ENCODE results near the gene RLF.
"Not testable (repeated sequence)": the region's sequence is repeated elsewhere in the genome, so short reads cannot be mapped to it uniquely, and the experiment has no call there.

GRCh38 chr1:40194639-40195038 lies 33.5 kb downstream of the RLF start:
- not testable (repeated sequence) for TF ChIP-seq HDAC2 (IDR thresholded peaks at IDR 0.05); CHD1 (IDR thresholded peaks at IDR 0.05; ENCODE audit: low read length); MXI1 (IDR thresholded peaks at IDR 0.05; ENCODE audit: low read depth, low read length); SMARCB1 (IDR thresholded peaks at IDR 0.05; ENCODE audit: insufficient read length, low read depth); HMGN3 (IDR thresholded peaks at IDR 0.05; ENCODE audit: borderline replicate concordance, extremely low read depth, insufficient read length, low read depth, low read length); BRF2 (IDR thresholded peaks at IDR 0.05; ENCODE audit: borderline replicate concordance, insufficient read depth, insufficient read length); CBFB (CRISPR knock-in tag; IDR thresholded peaks at IDR 0.05)
- TF ChIP-seq, protein P1, sequence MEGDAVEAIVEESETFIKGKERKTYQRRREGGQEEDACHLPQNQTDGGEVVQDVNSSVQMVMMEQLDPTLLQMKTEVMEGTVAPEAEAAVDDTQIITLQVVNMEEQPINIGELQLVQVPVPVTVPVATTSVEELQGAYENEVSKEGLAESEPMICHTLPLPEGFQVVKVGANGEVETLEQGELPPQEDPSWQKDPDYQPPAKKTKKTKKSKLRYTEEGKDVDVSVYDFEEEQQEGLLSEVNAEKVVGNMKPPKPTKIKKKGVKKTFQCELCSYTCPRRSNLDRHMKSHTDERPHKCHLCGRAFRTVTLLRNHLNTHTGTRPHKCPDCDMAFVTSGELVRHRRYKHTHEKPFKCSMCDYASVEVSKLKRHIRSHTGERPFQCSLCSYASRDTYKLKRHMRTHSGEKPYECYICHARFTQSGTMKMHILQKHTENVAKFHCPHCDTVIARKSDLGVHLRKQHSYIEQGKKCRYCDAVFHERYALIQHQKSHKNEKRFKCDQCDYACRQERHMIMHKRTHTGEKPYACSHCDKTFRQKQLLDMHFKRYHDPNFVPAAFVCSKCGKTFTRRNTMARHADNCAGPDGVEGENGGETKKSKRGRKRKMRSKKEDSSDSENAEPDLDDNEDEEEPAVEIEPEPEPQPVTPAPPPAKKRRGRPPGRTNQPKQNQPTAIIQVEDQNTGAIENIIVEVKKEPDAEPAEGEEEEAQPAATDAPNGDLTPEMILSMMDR (IDR thresholded peaks at IDR 0.05 in 2 of 3, conservative IDR thresholded peaks at IDR 0.05 in 1 of 3; ENCODE audit: insufficient read depth in 2 of 3, low read depth in 1 of 3, low read length in 3 of 3) = not testable (repeated sequence)
- TF ChIP-seq, protein P2, sequence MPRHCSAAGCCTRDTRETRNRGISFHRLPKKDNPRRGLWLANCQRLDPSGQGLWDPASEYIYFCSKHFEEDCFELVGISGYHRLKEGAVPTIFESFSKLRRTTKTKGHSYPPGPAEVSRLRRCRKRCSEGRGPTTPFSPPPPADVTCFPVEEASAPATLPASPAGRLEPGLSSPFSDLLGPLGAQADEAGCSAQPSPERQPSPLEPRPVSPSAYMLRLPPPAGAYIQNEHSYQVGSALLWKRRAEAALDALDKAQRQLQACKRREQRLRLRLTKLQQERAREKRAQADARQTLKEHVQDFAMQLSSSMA (CRISPR knock-in tag; IDR thresholded peaks at IDR 0.05) = not testable (repeated sequence)
- TF ChIP-seq, protein P3, sequence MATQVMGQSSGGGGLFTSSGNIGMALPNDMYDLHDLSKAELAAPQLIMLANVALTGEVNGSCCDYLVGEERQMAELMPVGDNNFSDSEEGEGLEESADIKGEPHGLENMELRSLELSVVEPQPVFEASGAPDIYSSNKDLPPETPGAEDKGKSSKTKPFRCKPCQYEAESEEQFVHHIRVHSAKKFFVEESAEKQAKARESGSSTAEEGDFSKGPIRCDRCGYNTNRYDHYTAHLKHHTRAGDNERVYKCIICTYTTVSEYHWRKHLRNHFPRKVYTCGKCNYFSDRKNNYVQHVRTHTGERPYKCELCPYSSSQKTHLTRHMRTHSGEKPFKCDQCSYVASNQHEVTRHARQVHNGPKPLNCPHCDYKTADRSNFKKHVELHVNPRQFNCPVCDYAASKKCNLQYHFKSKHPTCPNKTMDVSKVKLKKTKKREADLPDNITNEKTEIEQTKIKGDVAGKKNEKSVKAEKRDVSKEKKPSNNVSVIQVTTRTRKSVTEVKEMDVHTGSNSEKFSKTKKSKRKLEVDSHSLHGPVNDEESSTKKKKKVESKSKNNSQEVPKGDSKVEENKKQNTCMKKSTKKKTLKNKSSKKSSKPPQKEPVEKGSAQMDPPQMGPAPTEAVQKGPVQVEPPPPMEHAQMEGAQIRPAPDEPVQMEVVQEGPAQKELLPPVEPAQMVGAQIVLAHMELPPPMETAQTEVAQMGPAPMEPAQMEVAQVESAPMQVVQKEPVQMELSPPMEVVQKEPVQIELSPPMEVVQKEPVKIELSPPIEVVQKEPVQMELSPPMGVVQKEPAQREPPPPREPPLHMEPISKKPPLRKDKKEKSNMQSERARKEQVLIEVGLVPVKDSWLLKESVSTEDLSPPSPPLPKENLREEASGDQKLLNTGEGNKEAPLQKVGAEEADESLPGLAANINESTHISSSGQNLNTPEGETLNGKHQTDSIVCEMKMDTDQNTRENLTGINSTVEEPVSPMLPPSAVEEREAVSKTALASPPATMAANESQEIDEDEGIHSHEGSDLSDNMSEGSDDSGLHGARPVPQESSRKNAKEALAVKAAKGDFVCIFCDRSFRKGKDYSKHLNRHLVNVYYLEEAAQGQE (IDR thresholded peaks at IDR 0.05; ENCODE audit: borderline replicate concordance) = not testable (repeated sequence)
- TF ChIP-seq, protein P3 (CRISPR knock-in tag; IDR thresholded peaks at IDR 0.05; ENCODE audit: low read depth) = not testable (repeated sequence)
